ENCODE results near the gene ECE1.

The ECE1 gene

DNA sequence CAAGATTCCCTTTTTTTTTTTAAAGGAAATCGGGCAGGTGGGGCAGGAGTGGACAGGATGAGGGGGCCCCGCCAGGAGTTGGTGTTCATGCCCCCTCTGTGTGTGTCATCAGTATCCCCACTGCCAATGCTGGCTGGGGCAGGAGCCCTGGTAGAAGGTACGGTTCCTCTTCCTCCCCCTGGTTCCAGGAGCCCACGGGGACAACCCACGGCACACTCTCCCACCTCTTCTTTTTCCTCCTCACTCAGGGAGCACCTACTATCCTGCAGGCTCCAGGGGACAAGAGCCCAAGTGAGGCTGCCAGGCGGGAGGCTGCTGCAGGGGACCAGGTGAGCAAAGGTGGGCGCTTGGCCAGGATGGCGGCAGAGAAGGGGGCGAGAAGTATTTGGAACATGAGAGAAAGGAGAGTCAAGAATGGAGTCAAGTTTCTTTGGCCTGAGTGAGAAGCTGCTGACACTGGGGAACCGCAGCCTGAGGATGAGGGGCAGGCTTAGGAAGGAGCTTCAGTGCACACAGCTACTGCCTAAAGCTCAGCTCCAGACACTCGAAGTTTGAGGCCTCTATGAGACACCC, 26.5 kb downstream of the ECE1 start:
- TF ChIP-seq CTCF (IDR thresholded peaks at IDR 0.05; ENCODE audit: insufficient read depth, low read length, poor library complexity, severe bottlenecking), result no peak
- Histone ChIP-seq H3K27me3 (replicated peaks; ENCODE audit: control insufficient read depth, insufficient read depth, low read length) (no peaks in the 10 kb centered on the region), H3K4me3 (replicated peaks; ENCODE audit: low read depth, low read length) (no peak overlapping the region), H3K36me3 (ENCODE audit: control insufficient read depth, insufficient read depth, low read length) (peaks cover 8% of the 10 kb centered on the region)
- DNase-seq (ENCODE audit: extremely low read depth, insufficient read length), result no peak

DNA sequence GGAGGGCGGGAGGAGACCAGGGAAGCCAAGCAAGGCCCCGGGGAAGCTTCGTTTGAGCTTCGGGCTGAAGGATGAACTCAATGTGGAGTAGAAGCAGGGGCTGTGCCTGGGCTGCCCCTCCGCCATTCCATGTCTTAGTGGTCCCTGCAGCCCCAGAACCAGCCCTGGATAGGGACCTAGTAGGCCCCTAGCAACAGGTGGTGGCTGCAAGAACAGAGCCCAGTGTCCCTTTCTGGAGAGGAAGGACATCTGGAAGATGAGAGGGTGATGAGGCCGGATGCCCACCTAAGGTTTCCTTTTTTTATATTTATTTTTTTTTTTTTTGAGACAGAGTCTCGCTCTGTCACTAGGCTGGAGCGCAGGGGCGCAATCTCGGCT, 27.2 kb downstream of the ECE1 start:
- TF ChIP-seq CTCF (IDR thresholded peaks at IDR 0.05; ENCODE audit: insufficient read depth, low read length, poor library complexity, severe bottlenecking), result no peak

DNA sequence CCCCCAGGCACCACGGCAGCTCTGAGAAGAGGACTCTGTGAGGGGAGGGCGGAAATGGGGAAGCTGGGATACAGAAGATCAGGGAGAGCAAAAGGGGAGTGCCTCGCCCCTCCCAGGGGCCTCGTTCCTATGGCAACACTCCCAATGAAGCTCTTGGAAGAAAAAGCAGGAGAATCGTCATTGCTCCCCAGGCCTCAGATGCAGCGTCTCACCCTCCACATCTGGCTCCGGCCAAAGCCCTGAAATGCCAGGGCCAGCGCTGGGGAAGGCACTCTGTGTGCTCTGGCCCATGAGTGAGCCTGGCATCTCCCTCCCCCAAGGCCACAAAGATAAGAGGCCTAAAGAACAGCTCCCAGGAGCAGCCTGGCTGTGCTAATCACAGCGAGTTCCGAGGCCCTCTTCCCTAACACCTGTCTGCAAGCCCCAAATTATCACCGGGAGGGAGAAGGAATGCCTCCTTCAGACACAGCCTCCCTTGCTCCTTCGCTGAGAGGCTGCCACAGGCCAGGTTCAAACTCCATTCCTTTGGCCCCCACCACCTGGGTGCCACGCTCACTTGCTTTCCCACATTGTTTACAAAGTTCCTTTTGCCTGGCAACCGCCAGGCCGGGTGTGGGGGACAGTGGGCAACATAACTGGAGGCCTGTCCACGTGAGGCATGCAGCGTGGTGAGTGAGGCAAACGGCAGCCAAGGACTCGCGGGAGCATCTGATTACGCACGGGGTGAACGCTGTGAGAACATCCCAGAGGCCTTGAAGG, 27.8 kb downstream of the ECE1 start:
- Histone ChIP-seq H3K36me3 (ENCODE audit: control insufficient read depth, insufficient read depth, low read length) (peaks cover 5% of the 10 kb centered on the region), H3K4me3 (replicated peaks; ENCODE audit: low read depth, low read length) (no peak overlapping the region), H3K27me3 (replicated peaks; ENCODE audit: control insufficient read depth, insufficient read depth, low read length) (no peaks in the 10 kb centered on the region)
- no peak for DNase-seq (ENCODE audit: extremely low read depth, insufficient read length)
- no peak for TF ChIP-seq CTCF (IDR thresholded peaks at IDR 0.05; ENCODE audit: insufficient read depth, low read length, poor library complexity, severe bottlenecking)

More for the DNA sequence above, 27.2 kb downstream of the ECE1 start:
- no peaks in the 10 kb centered on the region for H3K27me3 ChIP-seq (replicated peaks; ENCODE audit: control insufficient read depth, insufficient read depth, low read length)
- no peak overlapping the region for H3K4me3 ChIP-seq (replicated peaks; ENCODE audit: low read depth, low read length)
- no peak for DNase-seq (ENCODE audit: extremely low read depth, insufficient read length)
- peaks cover 4% of the 10 kb centered on the region for H3K36me3 ChIP-seq (ENCODE audit: control insufficient read depth, insufficient read depth, low read length)

GRCh38 chr1:21261551-21262292, 28.5 kb downstream of the ECE1 start:
- Histone ChIP-seq H3K4me3 (replicated peaks; ENCODE audit: low read depth, low read length) (no peak overlapping the region), H3K36me3 (ENCODE audit: control insufficient read depth, insufficient read depth, low read length) (peaks cover 6% of the 10 kb centered on the region), H3K27me3 (replicated peaks; ENCODE audit: control insufficient read depth, insufficient read depth, low read length) (no peaks in the 10 kb centered on the region)
- no peak for TF ChIP-seq CTCF (IDR thresholded peaks at IDR 0.05; ENCODE audit: insufficient read depth, low read length, poor library complexity, severe bottlenecking)
- no peak for DNase-seq (ENCODE audit: extremely low read depth, insufficient read length)

GRCh38 chr1:21260405-21261125, 29.7 kb downstream of the ECE1 start:
- Histone ChIP-seq H3K4me3 (replicated peaks; ENCODE audit: low read depth, low read length) (no peak overlapping the region), H3K36me3 (ENCODE audit: control insufficient read depth, insufficient read depth, low read length) (peaks cover 5% of the 10 kb centered on the region), H3K27me3 (replicated peaks; ENCODE audit: control insufficient read depth, insufficient read depth, low read length) (no peaks in the 10 kb centered on the region)
- no peak for DNase-seq (ENCODE audit: extremely low read depth, insufficient read length)
- no peak for TF ChIP-seq CTCF (IDR thresholded peaks at IDR 0.05; ENCODE audit: insufficient read depth, low read length, poor library complexity, severe bottlenecking)
